Stimulated activated CD4-positive, alpha-beta T cell treated with anti-CD3 and anti-CD28 coated beads, Interleukin-4, amount 100 ng/mL, for 4 hours (primary cell): ENCODE measurements around the gene SERPINA6.
"Not testable (repeated sequence)": the region's sequence is repeated elsewhere in the genome, so short reads cannot be mapped to it uniquely, and the experiment has no call there.

ENCODE experiments used
- DNase-seq, 2 experiments: peaks; one replicate each; pipeline ENCODE4 v3.0.0-alpha.2; 2020

Gene SERPINA6

DNA sequence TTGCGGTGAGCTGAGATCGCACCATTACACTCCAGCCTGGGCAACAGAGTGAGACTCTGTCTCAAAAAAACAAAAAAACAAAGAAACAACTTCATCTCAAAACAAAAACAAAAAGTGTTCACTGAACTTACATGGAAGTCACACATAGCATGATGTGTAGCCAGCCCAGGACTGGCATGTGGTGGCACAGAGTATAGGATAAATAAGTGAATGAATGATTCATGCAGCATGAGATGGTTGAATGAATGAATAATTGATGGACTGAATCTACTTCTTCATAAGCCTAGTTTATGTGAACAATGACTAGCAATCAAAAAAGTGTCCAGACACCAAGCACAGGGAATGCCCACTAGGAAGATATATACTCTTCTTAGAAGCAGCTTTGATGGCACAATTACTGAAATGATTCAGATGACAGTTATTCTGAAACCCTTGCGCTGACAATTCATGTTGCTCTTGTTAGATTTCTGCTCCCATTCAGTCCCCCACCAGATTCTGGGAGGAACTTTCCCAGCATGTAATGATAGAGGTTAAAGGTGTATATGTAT lies 31.6 kb upstream of the SERPINA6 start:
- no peak for DNase-seq

- DNase-seq = not testable (repeated sequence)
Observed at GRCh38 chr14:94354190-94354589, 31.1 kb upstream of the SERPINA6 start.

DNA sequence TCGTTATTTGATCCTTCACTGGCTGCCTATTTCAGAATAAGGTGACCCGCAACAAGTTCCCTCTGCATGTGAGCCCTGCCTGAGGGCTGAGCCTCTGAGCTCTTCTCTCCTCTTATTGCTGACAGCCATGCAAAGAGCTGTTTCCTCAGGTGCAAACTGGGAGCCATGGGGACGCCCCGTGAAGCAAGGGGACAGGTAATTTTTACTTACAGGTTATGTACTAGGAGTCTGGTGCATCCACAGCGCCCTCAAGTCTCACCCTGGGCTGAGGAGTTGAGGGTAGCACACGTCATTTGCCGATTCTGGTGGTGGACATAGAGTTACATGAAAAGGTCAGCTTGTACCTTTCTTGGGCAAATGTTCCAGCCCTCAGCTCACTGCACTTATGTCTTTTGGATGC lies 26.1 kb upstream of the SERPINA6 start:
- no peak for DNase-seq

- DNase-seq = no peak
Observed at GRCh38 chr14:94348836-94349235, 25.7 kb upstream of the SERPINA6 start.

- no peak for DNase-seq
Observed at GRCh38 chr14:94346841-94347240, 23.7 kb upstream of the SERPINA6 start.

GRCh38 chr14:94346065-94346786 lies 23.1 kb upstream of the SERPINA6 start:
- DNase-seq = peak; percentile 41 to 66

GRCh38 chr14:94345344-94346064 lies 22.4 kb upstream of the SERPINA6 start:
- peak in 1 of 2 experiments; percentile 11 for DNase-seq

GRCh38 chr14:94344389-94344788 lies 21.3 kb upstream of the SERPINA6 start:
- DNase-seq = no peak

GRCh38 chr14:94343238-94344005 lies 20.3 kb upstream of the SERPINA6 start:
- DNase-seq = no peak

GRCh38 chr14:94342334-94342934 lies 19.3 kb upstream of the SERPINA6 start:
- DNase-seq = peak in 1 of 2 experiments; percentile 27

- no peak for DNase-seq
Observed at GRCh38 chr14:94341656-94342333, 18.7 kb upstream of the SERPINA6 start.

DNA sequence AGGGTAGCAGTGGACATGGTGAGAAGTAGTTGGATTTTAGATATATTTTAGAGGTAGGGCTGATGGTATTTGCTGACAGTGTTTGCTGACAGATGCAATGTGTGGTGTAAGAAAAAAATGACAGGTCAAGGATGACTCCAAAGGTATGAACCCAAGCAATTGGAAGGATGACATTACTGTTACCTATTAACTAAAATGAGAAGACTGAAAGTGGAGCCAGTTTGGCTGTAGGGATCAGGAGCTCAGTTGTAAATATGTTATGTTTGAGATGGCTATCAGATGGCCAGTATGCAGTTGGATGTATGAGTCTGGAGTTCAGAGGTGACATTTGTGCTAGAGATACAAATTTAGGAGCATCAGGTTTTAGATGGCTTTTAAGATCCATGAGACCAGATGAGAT lies 17.4 kb upstream of the SERPINA6 start:
- DNase-seq = no peak

- DNase-seq = no peak
Observed at GRCh38 chr14:94338023-94338422, 14.9 kb upstream of the SERPINA6 start.

- no peak for DNase-seq
Observed at GRCh38 chr14:94337274-94337673, 14.1 kb upstream of the SERPINA6 start.

DNA sequence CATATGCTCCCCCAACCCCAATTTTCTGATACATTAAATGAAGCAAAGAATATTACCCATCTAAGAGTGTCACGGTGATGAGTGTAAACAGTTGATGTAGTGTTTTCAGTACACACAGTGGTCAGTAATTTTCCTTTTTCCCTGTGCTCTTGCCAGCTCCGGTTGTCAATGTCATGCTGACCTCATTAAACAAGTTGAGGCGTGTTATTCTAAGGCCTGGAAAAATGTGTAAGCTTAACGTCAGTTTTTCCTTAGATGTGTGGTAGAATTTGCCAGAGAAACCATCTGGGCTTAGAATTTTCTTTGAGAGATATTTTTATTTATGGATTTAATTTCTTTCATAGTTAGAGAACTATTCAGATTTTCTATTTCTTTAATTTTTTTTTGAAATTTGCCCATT lies 11.7 kb upstream of the SERPINA6 start:
- no peak for DNase-seq

- no peak for DNase-seq
Observed at GRCh38 chr14:94332587-94332986, 9.5 kb upstream of the SERPINA6 start.

GRCh38 chr14:94332063-94332583 lies 9.0 kb upstream of the SERPINA6 start:
- no peak for DNase-seq

GRCh38 chr14:94331462-94331861 lies 8.3 kb upstream of the SERPINA6 start:
- DNase-seq = no peak

DNA sequence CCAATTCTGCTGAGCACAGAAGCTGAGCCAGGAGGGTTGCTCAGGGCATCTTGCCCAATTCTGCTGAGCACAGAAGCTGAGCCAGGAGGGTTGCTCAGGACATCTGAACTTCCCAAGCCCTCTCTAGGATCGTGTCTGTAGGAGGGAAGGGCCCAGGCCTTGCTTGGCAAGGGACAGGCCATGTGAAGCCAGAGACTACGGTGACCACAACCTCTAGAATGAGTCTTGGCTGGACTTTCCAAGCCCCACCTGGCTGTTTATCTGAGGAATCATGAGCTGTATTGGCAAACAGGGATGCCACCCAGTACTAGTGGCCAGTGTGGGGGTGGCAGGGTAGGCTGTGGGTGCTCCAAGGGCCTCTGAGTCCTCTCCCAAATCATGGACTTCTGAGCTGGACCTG lies 7.7 kb upstream of the SERPINA6 start:
- no peak for DNase-seq

DNA sequence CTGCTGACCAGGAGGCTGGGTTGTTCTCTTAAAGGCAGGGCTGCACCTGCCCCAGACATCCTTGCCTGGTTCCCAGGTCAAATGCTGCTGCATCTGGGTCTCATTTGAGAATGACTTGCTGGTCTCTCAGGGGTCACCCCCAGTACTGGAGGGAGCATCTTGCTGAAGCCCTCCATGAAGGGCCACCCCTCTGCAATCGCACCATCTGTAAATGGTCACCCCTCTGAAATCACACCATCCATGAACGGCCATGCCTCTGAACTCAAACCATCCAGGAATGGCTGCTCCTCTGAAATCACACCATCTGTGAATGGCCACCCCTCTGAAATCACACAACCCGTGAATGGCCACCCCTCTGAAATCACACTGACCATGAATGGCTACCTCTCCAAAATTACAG lies 7.3 kb upstream of the SERPINA6 start:
- DNase-seq = no peak

DNA sequence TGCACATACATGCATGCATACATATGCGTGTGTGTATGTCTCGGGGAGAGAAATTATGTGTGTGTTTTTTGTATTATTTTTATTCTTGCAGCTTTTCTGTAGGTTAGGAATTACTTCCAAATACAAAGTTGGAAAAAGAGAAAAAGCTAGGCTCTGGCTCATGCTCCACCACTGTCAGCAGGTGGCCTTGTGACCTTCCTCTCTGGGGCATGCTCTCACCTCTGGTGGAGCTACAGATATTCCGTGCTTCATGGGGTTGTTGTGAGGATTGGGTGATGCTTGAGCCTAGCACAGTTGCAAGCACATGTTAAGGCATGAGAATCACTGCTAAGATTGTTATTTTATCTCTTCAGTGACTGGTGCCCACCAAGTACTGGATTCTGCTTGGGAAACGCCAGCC lies 6.7 kb upstream of the SERPINA6 start:
- no peak for DNase-seq

- no peak for DNase-seq
Observed at GRCh38 chr14:94328196-94328595, 5.1 kb upstream of the SERPINA6 start.
